A549 (cell line): ENCODE data around the gene ADARB2.

ENCODE experiments used
- EHMT2 ChIP-seq: fragments of 200-600 bp; sonication (generic); IDR thresholded peaks from 2 replicates; pipeline ENCODE4 v1.6.1; 2016; ENCODE audit warnings: antibody characterized with exemption, low read depth, mild to moderate bottlenecking, moderate library complexity
- MAFK ChIP-seq: fragments of 450-650 bp; IDR thresholded peaks from 2 replicates; pipeline ENCODE4 v1.6.1; 2014; ENCODE audit not compliant: partially characterized antibody
- MYC ChIP-seq: IDR thresholded peaks from 2 replicates; pipeline ENCODE4 v1.6.1; 2012; ENCODE audit warnings: mild to moderate bottlenecking, inconsistent platforms, low read length, improper control_type of control experiment, borderline replicate concordance
- RAD21 ChIP-seq, 2 experiments: fragments of >200 bp in 1 of 2; sonication (Bioruptor Twin) in 1 of 2; formaldehyde crosslinking in 1 of 2; IDR thresholded peaks in 1 of 2; conservative IDR thresholded peaks in 1 of 2; 2 replicates in 1 of 2; 3 replicates in 1 of 2; pipeline ENCODE4 v1.6.1; 2012 to 2018; ENCODE audit warnings: inconsistent platforms in 1 of 2
- TF ChIP-seq, protein P1 (sequence below): fragments of >200 bp; sonication (Bioruptor Twin); formaldehyde crosslinking; IDR thresholded peaks from 3 replicates; pipeline ENCODE4 v1.5.1; 2016
- TF ChIP-seq, protein P2 (sequence below): fragments of 450-650 bp; IDR thresholded peaks from 2 replicates; pipeline ENCODE4 v1.6.1; 2014; ENCODE audit warnings: antibody characterized with exemption
- TF ChIP-seq, protein P3 (sequence below): IDR thresholded peaks from 2 replicates; pipeline ENCODE4 v1.6.1; 2012

DNA sequence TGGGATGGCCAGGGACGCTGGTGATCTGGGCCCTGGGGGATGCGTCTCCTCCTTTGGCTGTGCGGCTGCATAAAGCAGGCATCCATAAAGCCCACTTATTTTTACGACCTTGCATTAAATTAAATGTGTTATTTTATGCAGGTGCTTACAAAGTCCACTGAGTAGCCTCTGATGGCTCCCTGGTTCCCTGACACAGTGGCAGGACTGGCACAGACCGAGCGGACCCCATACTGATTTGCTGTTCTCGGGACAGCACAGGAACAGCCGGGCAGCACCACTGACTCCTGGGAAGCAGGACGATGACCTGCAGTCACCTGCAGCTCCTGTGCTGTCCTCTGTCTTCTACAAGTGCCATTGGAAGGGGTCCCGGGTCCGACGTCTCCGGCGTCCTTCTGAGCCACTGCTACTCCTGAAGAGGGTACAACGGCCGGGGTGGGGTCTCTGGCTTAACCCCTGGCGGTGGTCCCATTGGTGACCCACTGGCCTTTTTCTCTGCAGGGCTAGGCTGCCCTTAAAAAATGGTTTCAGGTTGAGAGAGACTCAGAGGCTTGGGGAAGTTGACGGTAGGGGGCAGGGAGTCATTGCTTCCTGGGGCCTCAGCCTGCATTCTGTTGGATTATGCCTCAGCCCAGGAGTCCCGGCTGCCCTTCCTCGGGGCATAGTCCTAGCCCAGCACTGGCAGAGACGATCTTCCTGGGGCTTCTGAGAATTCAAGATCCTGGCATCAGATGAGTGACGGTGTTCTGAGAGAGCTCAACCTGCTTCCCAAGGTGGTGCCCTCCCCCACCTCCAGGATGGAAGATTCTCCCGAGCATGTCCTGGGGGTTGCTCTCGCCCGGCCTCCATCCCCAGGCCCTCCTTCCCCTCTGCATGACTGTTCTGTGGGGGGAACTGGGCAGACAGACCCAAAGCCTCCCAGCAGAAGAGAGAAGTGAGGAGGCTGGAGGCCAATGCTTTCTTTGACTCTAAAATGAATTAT lies 330.1 kb downstream of the ADARB2 start:
- TF ChIP-seq, protein P1, sequence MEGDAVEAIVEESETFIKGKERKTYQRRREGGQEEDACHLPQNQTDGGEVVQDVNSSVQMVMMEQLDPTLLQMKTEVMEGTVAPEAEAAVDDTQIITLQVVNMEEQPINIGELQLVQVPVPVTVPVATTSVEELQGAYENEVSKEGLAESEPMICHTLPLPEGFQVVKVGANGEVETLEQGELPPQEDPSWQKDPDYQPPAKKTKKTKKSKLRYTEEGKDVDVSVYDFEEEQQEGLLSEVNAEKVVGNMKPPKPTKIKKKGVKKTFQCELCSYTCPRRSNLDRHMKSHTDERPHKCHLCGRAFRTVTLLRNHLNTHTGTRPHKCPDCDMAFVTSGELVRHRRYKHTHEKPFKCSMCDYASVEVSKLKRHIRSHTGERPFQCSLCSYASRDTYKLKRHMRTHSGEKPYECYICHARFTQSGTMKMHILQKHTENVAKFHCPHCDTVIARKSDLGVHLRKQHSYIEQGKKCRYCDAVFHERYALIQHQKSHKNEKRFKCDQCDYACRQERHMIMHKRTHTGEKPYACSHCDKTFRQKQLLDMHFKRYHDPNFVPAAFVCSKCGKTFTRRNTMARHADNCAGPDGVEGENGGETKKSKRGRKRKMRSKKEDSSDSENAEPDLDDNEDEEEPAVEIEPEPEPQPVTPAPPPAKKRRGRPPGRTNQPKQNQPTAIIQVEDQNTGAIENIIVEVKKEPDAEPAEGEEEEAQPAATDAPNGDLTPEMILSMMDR = no peak
- no peak for TF ChIP-seq EHMT2
- TF ChIP-seq, protein P2, sequence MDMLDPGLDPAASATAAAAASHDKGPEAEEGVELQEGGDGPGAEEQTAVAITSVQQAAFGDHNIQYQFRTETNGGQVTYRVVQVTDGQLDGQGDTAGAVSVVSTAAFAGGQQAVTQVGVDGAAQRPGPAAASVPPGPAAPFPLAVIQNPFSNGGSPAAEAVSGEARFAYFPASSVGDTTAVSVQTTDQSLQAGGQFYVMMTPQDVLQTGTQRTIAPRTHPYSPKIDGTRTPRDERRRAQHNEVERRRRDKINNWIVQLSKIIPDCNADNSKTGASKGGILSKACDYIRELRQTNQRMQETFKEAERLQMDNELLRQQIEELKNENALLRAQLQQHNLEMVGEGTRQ = no peak
- no peak for TF ChIP-seq RAD21 (conservative IDR thresholded peaks at IDR 0.05 in 1 of 2, IDR thresholded peaks at IDR 0.05 in 1 of 2)
- TF ChIP-seq MAFK = no peak
- TF ChIP-seq, protein P3, sequence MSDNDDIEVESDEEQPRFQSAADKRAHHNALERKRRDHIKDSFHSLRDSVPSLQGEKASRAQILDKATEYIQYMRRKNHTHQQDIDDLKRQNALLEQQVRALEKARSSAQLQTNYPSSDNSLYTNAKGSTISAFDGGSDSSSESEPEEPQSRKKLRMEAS = no peak
- no peak for TF ChIP-seq MYC
